SH-SY5Y (cell line): ENCODE measurements around the gene CES3.

Experiments used
- GATA2 ChIP-seq: IDR thresholded peaks from 2 replicates; pipeline ENCODE4 v1.6.1; 2011; ENCODE audit warnings: mild to moderate bottlenecking, low read depth, low read length
- GATA3 ChIP-seq: IDR thresholded peaks from 2 replicates; pipeline ENCODE4 v1.6.1; 2011; ENCODE audit warnings: low read depth, mild to moderate bottlenecking, low read length, moderate library complexity

DNA sequence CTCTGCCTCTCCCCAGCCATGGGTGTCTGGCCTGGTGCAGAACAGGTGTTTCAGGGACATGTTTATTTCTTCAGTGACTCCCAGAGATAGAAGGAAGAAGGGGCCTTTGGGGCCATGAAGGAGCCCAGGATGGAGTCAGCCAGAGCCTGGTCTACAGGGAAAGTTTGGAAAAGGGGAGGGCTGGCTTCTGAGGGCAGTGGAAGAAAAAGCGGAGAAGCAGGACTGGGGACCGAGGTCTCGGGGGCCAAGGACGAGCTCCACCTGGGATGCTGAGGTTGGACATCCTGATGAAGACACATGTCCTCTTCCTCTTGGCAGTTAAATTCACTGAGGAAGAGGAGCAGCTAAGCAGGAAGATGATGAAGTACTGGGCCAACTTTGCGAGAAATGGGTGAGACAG is 18.1 kb upstream of the CES3 start:
- TF ChIP-seq GATA2 (no peak), GATA3 (no peak)
